Mucosa of rectum (tissue), 2 donors: Measurements from ENCODE around the gene PPP6R1.
"Not testable (repeated sequence)": the region's sequence is repeated elsewhere in the genome, so short reads cannot be mapped to it uniquely, and the experiment has no call there.

Source experiments
- H3K27ac ChIP-seq, 2 donors: one replicate each; pipeline ENCODE4 v1.7.0; 2013; ENCODE audit warnings: inconsistent platforms in 2 of 2, low read depth in 2 of 2, low read length in 2 of 2
- H3K27me3 ChIP-seq, 2 donors: one replicate each; pipeline ENCODE4 v1.7.0; 2013; ENCODE audit warnings: low read length in 2 of 2; ENCODE audit not compliant: control insufficient read depth in 2 of 2, insufficient read depth in 2 of 2
- H3K36me3 ChIP-seq, 2 donors: one replicate each; pipeline ENCODE4 v1.7.0; 2013; ENCODE audit warnings: low read length in 2 of 2; ENCODE audit not compliant: control insufficient read depth in 2 of 2, insufficient read depth in 2 of 2
- H3K4me1 ChIP-seq, 2 donors: one replicate each; pipeline ENCODE4 v1.7.0; 2013; ENCODE audit warnings: low read length in 2 of 2, mild to moderate bottlenecking in 1 of 2; ENCODE audit not compliant: control insufficient read depth in 2 of 2, insufficient read depth in 2 of 2
- H3K4me3 ChIP-seq, 2 donors: one replicate each; pipeline ENCODE4 v1.7.0; 2013; ENCODE audit warnings: low read length in 2 of 2
- H3K9ac ChIP-seq, 2 donors: one replicate each; pipeline ENCODE4 v1.7.0; 2013; ENCODE audit warnings: low read length in 2 of 2, low read depth in 1 of 2, mild to moderate bottlenecking in 1 of 2
- H3K9me3 ChIP-seq, 2 donors: one replicate each; pipeline ENCODE4 v1.7.0; 2013; ENCODE audit warnings: low read length in 2 of 2; ENCODE audit not compliant: control insufficient read depth in 2 of 2
- donor health status: healthy.
- donor health status: Normal muscosa, but diverticular disease.

The PPP6R1 gene

DNA sequence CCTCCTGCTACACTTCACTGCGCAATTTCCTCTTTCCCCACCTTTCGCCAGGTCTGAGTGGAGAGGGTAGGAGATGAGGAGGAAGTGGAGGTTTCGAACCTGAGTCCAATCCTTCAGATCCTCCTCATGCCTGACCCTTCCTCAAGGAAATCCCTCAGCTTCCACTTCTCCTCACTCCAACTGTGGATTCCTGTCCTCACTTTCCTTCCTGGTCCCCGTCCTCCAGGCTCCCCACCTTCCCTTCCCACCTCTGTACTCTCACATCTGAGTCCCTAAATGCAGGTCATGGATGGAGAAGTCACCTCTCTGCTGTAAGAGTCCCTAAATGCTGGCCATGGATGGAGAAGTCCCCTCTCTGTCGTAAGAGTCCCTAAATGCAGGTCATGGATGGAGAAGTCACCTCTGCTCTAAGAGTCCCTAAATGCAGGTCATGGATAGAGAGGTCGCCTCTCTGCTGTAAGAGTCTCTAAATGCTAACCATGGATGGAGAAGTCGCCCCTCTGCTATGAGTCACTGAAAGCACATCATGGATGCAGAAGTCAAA, 33.3 kb downstream of the PPP6R1 start:
- no peak overlapping the region for H3K27ac ChIP-seq
- H3K36me3 ChIP-seq = peaks cover 11 to 18% of the 10 kb centered on the region in 2 donors
- no peak overlapping the region for H3K9ac ChIP-seq
- no peak overlapping the region for H3K4me3 ChIP-seq
- no peaks in the 10 kb centered on the region for H3K27me3 ChIP-seq
- no peaks in the 10 kb centered on the region for H3K9me3 ChIP-seq
- peaks cover 0 to 3% of the 10 kb centered on the region in 2 donors for H3K4me1 ChIP-seq

DNA sequence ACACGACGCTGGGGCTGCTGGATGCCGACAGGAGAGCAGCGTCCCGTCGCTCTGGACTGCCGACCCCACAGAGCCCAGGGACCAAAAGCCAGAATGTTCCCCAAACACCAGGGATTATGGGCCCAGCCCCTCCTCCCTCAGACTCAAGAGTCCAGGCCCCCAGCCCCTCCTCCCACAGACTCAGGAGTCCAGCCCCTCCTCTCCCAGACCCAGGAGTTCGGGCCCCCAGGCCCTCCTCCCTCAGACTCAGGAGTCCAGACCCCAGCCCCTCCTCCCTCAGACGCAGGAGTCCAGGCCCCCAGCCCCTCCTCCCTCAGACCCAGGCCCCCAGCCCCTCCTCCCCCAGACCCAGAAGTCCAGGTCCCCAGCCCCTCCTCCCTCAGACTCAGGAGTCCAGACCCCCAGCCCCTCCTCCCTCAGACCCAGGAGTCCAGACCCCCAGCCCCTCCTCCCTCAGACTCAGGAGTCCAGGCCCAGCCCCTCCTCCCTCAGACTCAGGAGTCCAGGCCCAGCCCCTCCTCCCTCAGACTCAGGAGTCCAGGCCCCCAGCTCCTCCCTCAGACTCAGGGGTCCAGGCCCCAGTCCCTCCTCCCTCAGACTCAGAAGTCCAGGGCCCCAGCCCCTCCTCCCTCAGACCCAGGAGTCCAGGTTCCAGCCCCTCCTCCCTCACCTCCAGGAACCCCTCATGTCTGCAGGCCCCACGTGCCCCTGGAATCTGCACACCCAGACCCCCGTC, 34.0 kb downstream of the PPP6R1 start:
- H3K36me3 ChIP-seq = peaks cover 11 to 13% of the 10 kb centered on the region in 2 donors
- not testable (repeated sequence) for H3K27ac ChIP-seq, H3K27me3 ChIP-seq, H3K9me3 ChIP-seq, H3K4me1 ChIP-seq, H3K9ac ChIP-seq, H3K4me3 ChIP-seq

DNA sequence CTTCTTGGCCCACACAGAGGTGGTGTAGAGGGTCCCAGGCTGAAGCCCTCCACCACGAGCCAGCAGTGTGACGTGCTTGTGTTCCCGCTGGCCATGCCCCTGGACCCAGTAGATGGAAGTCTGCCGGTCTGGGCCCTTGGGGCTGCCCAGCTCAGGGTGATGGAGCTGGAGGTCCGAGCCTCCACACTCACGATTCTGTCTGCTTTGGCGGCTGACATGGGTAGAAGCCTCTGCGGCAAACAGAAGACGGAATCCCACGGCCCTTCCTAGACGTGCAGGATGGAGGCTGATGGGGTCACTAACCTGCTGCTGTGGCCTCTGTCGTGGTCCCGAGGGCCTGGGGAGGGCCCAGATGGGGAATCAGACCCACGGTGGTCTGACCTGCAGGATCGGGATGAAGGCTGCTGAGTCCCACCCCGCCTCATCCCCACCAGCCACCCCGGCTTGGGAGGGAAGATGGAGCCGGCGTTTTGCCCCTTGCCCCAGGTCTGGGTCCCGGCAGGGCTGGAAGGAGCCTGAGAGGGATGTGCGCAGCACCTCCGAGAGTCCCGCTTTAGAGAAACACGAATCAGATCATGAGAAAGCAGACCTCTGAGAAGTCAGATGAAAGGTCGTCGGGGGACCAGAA, 34.7 kb downstream of the PPP6R1 start:
- no peaks in the 10 kb centered on the region for H3K27me3 ChIP-seq
- H3K4me1 ChIP-seq = peaks cover 0 to 3% of the 10 kb centered on the region in 2 donors
- no peak overlapping the region for H3K4me3 ChIP-seq
- H3K9ac ChIP-seq = no peak overlapping the region
- no peaks in the 10 kb centered on the region for H3K9me3 ChIP-seq
- no peak overlapping the region for H3K27ac ChIP-seq
- peaks cover 6 to 11% of the 10 kb centered on the region in 2 donors for H3K36me3 ChIP-seq

DNA sequence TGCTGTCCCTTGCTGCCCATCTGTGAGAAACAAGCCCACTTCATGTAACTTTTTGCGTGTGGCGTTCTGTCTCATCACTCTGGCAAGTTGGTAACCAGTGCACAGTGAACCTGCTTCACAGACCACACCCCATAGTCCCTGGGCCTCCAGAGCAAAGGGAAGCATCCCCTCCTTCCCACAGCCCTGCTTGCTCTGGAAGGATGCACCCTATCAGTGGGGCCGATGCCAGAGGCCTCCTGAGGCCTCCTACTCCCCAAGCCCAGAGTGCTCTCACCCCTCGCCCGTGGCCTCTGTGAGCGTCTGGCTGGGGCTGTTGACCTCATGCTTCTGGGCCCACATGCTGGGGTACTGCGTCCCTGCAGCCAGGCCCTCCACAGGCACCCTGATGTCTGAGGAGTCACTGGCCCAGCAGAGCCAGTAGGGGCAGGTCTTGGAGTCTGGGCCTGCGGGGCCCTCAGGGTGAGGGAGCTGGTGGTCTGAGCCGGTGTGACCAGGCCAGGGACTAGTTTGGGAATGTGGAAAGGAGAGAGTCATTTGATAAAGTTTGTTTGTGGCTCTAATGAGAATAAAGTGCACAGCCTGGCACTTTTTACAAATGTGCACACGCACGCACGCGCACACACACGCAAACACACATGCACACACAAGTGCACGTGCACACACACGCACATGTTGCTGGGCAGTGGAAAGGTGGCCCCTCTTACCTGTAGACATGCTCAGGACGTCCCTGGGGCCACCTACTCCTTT, 35.4 kb downstream of the PPP6R1 start:
- Histone ChIP-seq H3K9me3 (no peaks in the 10 kb centered on the region), H3K4me3 (no peak overlapping the region), H3K27me3 (no peaks in the 10 kb centered on the region), H3K36me3 (peaks cover 6 to 11% of the 10 kb centered on the region in 2 donors), H3K27ac (no peak overlapping the region), H3K9ac (no peak overlapping the region), H3K4me1 (no peaks in the 10 kb centered on the region)

DNA sequence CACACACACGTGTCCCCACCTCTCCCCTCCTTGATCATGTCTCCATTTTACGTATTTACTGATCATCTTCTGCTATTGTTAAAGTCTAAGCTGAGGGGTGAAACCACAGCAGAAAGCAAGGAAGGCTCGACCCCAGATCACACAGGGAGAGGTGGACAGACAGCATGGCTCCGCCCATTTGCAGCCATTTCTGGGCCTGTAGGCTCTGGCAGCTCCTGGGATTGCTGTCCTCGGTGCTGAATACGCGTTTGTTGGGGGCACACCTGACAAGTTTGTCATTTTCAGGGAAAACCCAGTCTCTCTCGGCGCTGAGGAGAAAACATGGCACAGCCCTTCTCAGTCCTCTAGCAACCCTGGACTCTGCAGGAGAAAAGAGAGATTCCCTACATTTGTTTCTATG, 38.3 kb downstream of the PPP6R1 start:
- no peak overlapping the region for H3K27ac ChIP-seq
- no peaks in the 10 kb centered on the region for H3K9me3 ChIP-seq
- no peak overlapping the region for H3K9ac ChIP-seq
- peaks cover 9 to 11% of the 10 kb centered on the region in 2 donors for H3K4me1 ChIP-seq
- no peaks in the 10 kb centered on the region for H3K27me3 ChIP-seq
- H3K4me3 ChIP-seq = no peak overlapping the region
- peaks cover 0 to 2% of the 10 kb centered on the region in 2 donors for H3K36me3 ChIP-seq

DNA sequence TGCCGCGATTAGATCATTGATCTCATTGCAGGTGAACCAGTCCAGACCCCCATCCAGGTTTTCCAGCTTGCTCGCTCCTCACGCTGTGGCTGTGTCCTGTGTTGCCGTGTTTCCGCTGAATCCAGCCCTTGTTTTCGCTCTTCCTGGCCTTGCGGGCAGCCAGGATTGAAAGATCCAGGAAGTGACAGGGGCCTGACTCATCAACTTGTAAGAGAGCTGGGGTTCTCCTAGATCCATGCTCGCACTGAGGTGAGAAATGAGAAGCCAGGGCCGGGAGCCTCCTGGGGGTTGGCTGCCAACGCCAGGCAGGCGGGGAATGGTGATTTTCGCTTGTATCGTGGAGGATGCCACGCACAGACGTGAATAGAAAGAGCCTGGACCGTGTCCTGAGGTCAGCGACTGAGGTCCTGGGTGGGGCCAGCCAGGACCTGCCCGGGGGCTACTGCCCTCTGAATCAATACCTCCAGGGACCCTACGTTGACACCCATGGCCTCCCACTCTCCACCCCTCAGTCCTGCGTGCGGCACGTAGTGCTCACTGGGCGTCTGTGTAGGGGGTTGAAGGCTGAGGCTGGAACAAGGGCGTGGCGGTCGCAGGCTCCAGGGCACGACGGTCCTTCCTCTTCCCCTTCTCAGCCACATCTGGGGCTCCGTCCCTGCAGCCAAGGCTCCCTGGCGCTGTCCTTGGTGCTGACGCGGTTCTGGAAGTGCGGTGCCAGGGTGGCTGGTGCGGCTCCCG, 42.2 kb downstream of the PPP6R1 start:
- Histone ChIP-seq H3K9ac (peak overlapping the region; percentile 66 to 67), H3K27me3 (no peaks in the 10 kb centered on the region), H3K4me3 (peak overlapping the region; percentile 69 to 79), H3K4me1 (peaks cover 9 to 11% of the 10 kb centered on the region in 2 donors), H3K9me3 (no peaks in the 10 kb centered on the region), H3K27ac (peak overlapping the region; percentile 87), H3K36me3 (no peaks in the 10 kb centered on the region)

DNA sequence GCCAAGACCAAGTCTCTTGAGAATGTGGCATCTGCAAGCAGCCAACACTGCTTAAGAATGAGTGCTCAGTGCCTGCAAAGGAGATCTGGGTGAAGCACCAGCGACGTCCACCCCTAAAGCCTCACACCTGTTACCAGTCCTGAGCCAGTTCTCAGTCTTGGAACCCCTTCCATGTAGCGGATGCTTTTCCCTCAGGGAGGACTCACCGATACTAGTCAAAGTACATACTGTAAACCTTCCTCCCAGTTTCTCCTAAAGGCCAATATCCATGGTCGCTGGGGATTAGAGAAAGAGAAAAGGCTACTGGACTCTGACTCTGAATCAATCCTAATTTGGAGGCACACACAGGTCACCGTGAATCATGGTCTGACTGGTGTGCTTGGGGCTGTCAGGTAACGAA, 45.3 kb downstream of the PPP6R1 start:
- Histone ChIP-seq H3K9ac (no peak overlapping the region), H3K27ac (no peak overlapping the region), H3K27me3 (no peaks in the 10 kb centered on the region), H3K36me3 (no peaks in the 10 kb centered on the region), H3K9me3 (no peaks in the 10 kb centered on the region), H3K4me1 (peaks cover 15 to 23% of the 10 kb centered on the region in 2 donors), H3K4me3 (no peak overlapping the region)

DNA sequence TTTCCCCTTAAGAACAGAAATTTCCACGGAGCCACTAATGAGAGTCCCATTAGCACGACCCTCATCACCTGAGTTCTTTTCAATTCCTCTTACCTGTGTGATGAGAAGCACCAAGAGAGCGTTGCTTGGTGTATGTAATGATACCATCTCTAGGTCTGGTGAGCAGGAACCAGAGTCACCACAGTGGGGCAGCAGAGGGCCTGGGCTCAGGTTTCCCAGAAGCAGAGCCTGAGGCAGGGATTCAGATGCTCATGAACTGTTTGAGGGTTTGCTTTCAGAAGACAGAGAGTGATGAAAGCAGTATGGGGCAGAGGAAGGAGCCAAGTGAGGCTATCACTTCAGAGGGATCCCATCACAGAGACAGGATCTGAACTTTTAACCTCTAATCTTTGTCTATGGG, 46.4 kb downstream of the PPP6R1 start:
- no peaks in the 10 kb centered on the region for H3K9me3 ChIP-seq
- H3K9ac ChIP-seq = no peak overlapping the region
- peaks cover 15 to 23% of the 10 kb centered on the region in 2 donors for H3K4me1 ChIP-seq
- no peak overlapping the region for H3K27ac ChIP-seq
- H3K36me3 ChIP-seq = no peaks in the 10 kb centered on the region
- H3K27me3 ChIP-seq = no peaks in the 10 kb centered on the region
- no peak overlapping the region for H3K4me3 ChIP-seq

DNA sequence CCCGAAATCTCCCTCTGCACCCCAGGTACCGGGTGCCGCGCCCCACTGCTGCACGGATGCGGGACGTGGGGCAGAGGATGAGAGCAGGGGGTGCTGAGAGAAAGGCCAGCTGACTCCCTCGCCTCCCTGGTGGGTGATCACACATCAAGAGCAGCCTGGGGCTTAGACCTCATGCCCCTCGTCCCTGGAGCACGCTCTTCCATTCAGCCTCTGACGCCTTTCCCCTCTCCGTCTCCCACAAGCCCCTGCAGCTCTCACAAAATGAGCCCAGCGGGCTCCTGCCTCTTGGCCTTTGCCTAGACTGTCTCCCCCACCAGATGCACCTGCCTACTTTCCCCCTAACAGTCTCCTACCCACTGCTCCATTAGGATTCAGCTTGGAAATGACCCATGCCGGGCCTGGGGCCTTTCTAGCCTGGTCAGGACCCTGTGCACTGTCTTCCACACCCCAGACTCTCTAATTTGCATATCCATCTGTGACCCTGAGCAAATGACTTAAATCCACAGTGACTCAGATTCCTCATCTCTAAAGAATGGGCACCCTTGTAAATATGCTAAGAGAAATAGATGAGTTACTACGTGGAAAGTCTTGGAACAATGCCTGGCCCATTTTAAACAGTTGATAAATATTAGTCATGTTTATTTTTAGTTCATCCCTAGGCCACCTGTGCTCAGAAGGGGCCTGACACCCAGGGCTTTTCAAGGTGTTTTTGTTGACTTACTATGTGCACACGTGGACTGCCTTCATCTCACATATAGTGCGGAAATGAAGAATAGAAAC, 48.9 kb downstream of the PPP6R1 start:
- Histone ChIP-seq H3K9ac (peak overlapping the region; percentile 14 to 47), H3K4me1 (peaks cover 7 to 24% of the 10 kb centered on the region in 2 donors), H3K9me3 (no peaks in the 10 kb centered on the region), H3K36me3 (peaks cover 0 to 2% of the 10 kb centered on the region in 2 donors), H3K27me3 (no peaks in the 10 kb centered on the region), H3K27ac (peak overlapping the region; percentile 93 to 95), H3K4me3 (peak overlapping the region in 1 of 2 donors; percentile 75)
